Naive thymus-derived CD4-positive, alpha-beta T cell (primary cell): ENCODE results near the gene TAOK1. TPM values are rescaled to one million over a fixed set of nuclear protein-coding genes. Genes with fewer than 3 reads are reported as not detected.

ENCODE experiments used
- ATAC-seq: fragments of 150-1000 bp; cut with Tn5 transposase; 2 replicates; pipeline ENCODE4 v1.10.0; 2021; ENCODE audit warnings: mild to moderate bottlenecking, moderate library complexity
- CTCF ChIA-PET: fragments of 350-600 bp; sonication (Branson Sonifier 250); formaldehyde crosslinking; loops from one replicate; lab custom pipeline; 2021; ENCODE audit warnings: antibody characterized with exemption; lab: Charles Lee
- POLR2A ChIA-PET: fragments of 350-600 bp; sonication (Branson Sonifier 250); formaldehyde crosslinking; loops from one replicate; lab custom pipeline; 2021; ENCODE audit warnings: antibody characterized with exemption, inconsistent platforms; lab: Charles Lee
- DNase-seq, 9 donors: peaks; one replicate each; pipeline versions ENCODE4 v3.0.0 to v3.0.0-alpha.2; 2020 to 2022; ENCODE audit warnings: mixed read lengths in 1 of 9
- H3K27ac ChIP-seq: one replicate; pipeline ENCODE4 v1.7.0; 2013; ENCODE audit warnings: mild to moderate bottlenecking, low read depth, low read length, moderate library complexity
- H3K27me3 ChIP-seq, 2 donors: one replicate each; pipeline ENCODE4 v1.7.0; 2013; ENCODE audit warnings: low read length in 2 of 2, mild to moderate bottlenecking in 2 of 2, moderate library complexity in 2 of 2; ENCODE audit not compliant: control insufficient read depth in 2 of 2, insufficient read depth in 2 of 2
- H3K36me3 ChIP-seq, 3 experiments: 1 replicate in 2 of 3; 2 replicates in 1 of 3; pipeline ENCODE4 v1.7.0; 2013; ENCODE audit warnings: low read length in 3 of 3, mild to moderate bottlenecking in 3 of 3, moderate library complexity in 1 of 3; ENCODE audit not compliant: insufficient read depth in 3 of 3, control insufficient read depth in 2 of 3
- H3K4me1 ChIP-seq, 2 donors: one replicate each; pipeline ENCODE4 v1.7.0; 2013; ENCODE audit warnings: low read length in 2 of 2, mild to moderate bottlenecking in 2 of 2, moderate library complexity in 1 of 2; ENCODE audit not compliant: control insufficient read depth in 2 of 2, insufficient read depth in 2 of 2
- H3K4me3 ChIP-seq: 2 replicates; pipeline ENCODE4 v1.7.0; 2013; ENCODE audit warnings: mild to moderate bottlenecking, low read length
- H3K9me3 ChIP-seq, 3 experiments: 1 replicate in 2 of 3; 2 replicates in 1 of 3; pipeline ENCODE4 v1.7.0; 2013; ENCODE audit warnings: low read length in 3 of 3; ENCODE audit not compliant: control insufficient read depth in 2 of 3
- H3K27ac Mint-ChIP-seq, 9 donors: one replicate each; pipeline ENCODE4 v1.8.0; 2020 to 2022; ENCODE audit warnings: mixed read lengths in 9 of 9, mild to moderate bottlenecking in 8 of 9, moderate library complexity in 5 of 9, inconsistent platforms in 2 of 9
- H3K27me3 Mint-ChIP-seq, 5 donors: one replicate each; pipeline ENCODE4 v1.8.0; 2021 to 2022; ENCODE audit warnings: mixed read lengths in 5 of 5, mild to moderate bottlenecking in 1 of 5
- H3K36me3 Mint-ChIP-seq, 5 donors: one replicate each; pipeline ENCODE4 v1.8.0; 2020 to 2022; ENCODE audit warnings: mixed read lengths in 5 of 5, mild to moderate bottlenecking in 3 of 5, inconsistent platforms in 1 of 5
- H3K4me1 Mint-ChIP-seq, 7 donors: one replicate each; pipeline ENCODE4 v1.8.0; 2020 to 2022; ENCODE audit warnings: mixed read lengths in 7 of 7, mild to moderate bottlenecking in 3 of 7, inconsistent platforms in 1 of 7
- H3K4me3 Mint-ChIP-seq, 10 donors: one replicate each; pipeline ENCODE4 v1.8.0; 2020 to 2022; ENCODE audit warnings: mild to moderate bottlenecking in 10 of 10, mixed read lengths in 10 of 10, moderate library complexity in 6 of 10, inconsistent platforms in 2 of 10
- H3K9me3 Mint-ChIP-seq, 11 donors: one replicate each; pipeline ENCODE4 v1.8.0; 2020 to 2022; ENCODE audit warnings: mixed read lengths in 11 of 11, mild to moderate bottlenecking in 4 of 11, inconsistent platforms in 1 of 11, moderate library complexity in 1 of 11
- intact Hi-C, 2 donors: fragments of 100-400 bp; cut with micrococcal nuclease; formaldehyde crosslinking; loops; one replicate each; pipeline ENCODE4 v1.15.1; 2023
- polyA plus RNA-seq, 2 donors: library from polyadenylated mRNA; unstranded; fragments of 300-500 nt; fragmentation: Illumina TruSeq; gene quantifications; one replicate each; pipeline ENCODE4 v1.2.3, GENCODE V29; 2021
- total RNA-seq, 6 experiments: library from RNA in 5 of 6; stranded (reverse) in 5 of 6; gene quantifications; 1 replicate in 5 of 6; 2 replicates in 1 of 6; pipeline ENCODE4 v1.2.3 and lab custom pipeline; 2021 to 2026

TAOK1 gene
- total and polyA plus RNA-seq, 7 experiments from 2014 or later, result 2.2 to 70.1 (median 63.9) TPM

GRCh38 chr17:29591737-29592608, 201.8 kb downstream of the TAOK1 start:
- no peak overlapping the region for H3K27ac ChIP-seq
- Mint-ChIP-seq H3K27ac (peak overlapping the region in 6 of 9 donors; percentile 33 to 86 (median 60)), H3K36me3 (no peaks in the 10 kb centered on the region), H3K4me1 (peaks cover 24 to 51% (median 44%) of the 10 kb centered on the region in 7 donors), H3K27me3 (no peaks in the 10 kb centered on the region), H3K9me3 (no peaks in the 10 kb centered on the region), H3K4me3 (peak overlapping the region; percentile 70 to 95 (median 88))
- peaks cover 47 to 50% of the 10 kb centered on the region in 2 donors for H3K4me1 ChIP-seq
- no peaks in the 10 kb centered on the region for H3K36me3 ChIP-seq
- H3K4me3 ChIP-seq, result no peak overlapping the region
- ChIA-PET CTCF (interaction anchor here (0.7 to 4.5 kb wide), 11 partner anchors 9 to 338 kb away, joined by 3 to 56 read pairs (median 4); partner anchors contain the start of gene SSH2), POLR2A (interaction anchor here (0.5 to 5.0 kb wide), 6 partner anchors 11 to 315 kb away, joined by 4 to 59 read pairs (median 5); no protein-coding TSS in a partner anchor)
- intact Hi-C loops, result loop anchor here (1.0 to 5.0 kb wide), 3 partner anchors 12 to 299 kb away; no protein-coding TSS in a partner anchor
- no peaks in the 10 kb centered on the region for H3K9me3 ChIP-seq
- H3K27me3 ChIP-seq, result no peaks in the 10 kb centered on the region
- ATAC-seq (peak; percentile 45), DNase-seq (peak in 8 of 9 donors; percentile 58 to 88 (median 64))

GRCh38 chr17:29592850-29593551, 202.8 kb downstream of the TAOK1 start, which contains the start of gene ANKRD13B:
Gene ANKRD13B (plus strand): TSS chr17:29593132. CDS start chr17:29593622, 490 bp downstream.
- DNase-seq (peak in 2 of 9 donors; percentile 29 to 64), ATAC-seq (peak; percentile 6)
- Histone ChIP-seq H3K27ac (peak within 1 kb of the TSS; percentile 26), H3K9me3 (no peaks in the 10 kb centered on the region), H3K27me3 (no peaks in the 10 kb centered on the region), H3K4me1 (peaks cover 39% of the 10 kb centered on the region in 2 donors), H3K36me3 (no peaks in the 10 kb centered on the region), H3K4me3 (peak within 1 kb of the TSS; percentile 48)
- H3K27ac Mint-ChIP-seq, result peak within 1 kb of the TSS in 4 of 9 donors; percentile 33 to 62 (median 38)
- H3K27me3 Mint-ChIP-seq, result no peaks in the 10 kb centered on the region
- intact Hi-C loops, result loop anchor here (1.0 to 5.0 kb wide), 2 partner anchors 20 to 221 kb away; no protein-coding TSS in a partner anchor
- POLR2A ChIA-PET, result interaction anchor here (1.4 to 5.0 kb wide), 4 partner anchors 12 to 24 kb away, joined by 4 to 59 read pairs (median 10); no protein-coding TSS in a partner anchor
- peaks cover 16 to 41% (median 35%) of the 10 kb centered on the region in 7 donors for H3K4me1 Mint-ChIP-seq
- no peaks in the 10 kb centered on the region for H3K9me3 Mint-ChIP-seq
- peak within 1 kb of the TSS; percentile 70 to 95 (median 88) for H3K4me3 Mint-ChIP-seq
- CTCF ChIA-PET, result interaction anchor here (1.1 to 4.5 kb wide), 8 partner anchors 12 to 337 kb away, joined by 3 to 56 read pairs (median 7); partner anchors contain the start of gene SSH2
- H3K36me3 Mint-ChIP-seq, result no peaks in the 10 kb centered on the region

GRCh38 chr17:29593591-29594518, 203.7 kb downstream of the TAOK1 start:
- H3K27me3 Mint-ChIP-seq, result no peaks in the 10 kb centered on the region
- no peaks in the 10 kb centered on the region for H3K36me3 Mint-ChIP-seq
- no peak for ATAC-seq
- peaks cover 11 to 37% (median 31%) of the 10 kb centered on the region in 7 donors for H3K4me1 Mint-ChIP-seq
- DNase-seq, result no peak
- Histone ChIP-seq H3K27me3 (no peaks in the 10 kb centered on the region), H3K36me3 (no peaks in the 10 kb centered on the region), H3K4me3 (peak overlapping the region; percentile 38), H3K9me3 (no peaks in the 10 kb centered on the region), H3K4me1 (peaks cover 34% of the 10 kb centered on the region in 2 donors), H3K27ac (peak overlapping the region; percentile 26)
- ChIA-PET POLR2A (interaction anchor here (1.4 to 5.0 kb wide), 5 partner anchors 9 to 23 kb away, joined by 4 to 59 read pairs (median 5); no protein-coding TSS in a partner anchor), CTCF (interaction anchor here (1.2 to 4.5 kb wide), 4 partner anchors 13 to 224 kb away, joined by 6 to 56 read pairs (median 28); no protein-coding TSS in a partner anchor)
- H3K9me3 Mint-ChIP-seq, result no peaks in the 10 kb centered on the region
- peak overlapping the region; percentile 37 to 94 (median 68) for H3K4me3 Mint-ChIP-seq
- H3K27ac Mint-ChIP-seq, result no peak overlapping the region
- intact Hi-C loops, result loop anchor here (1.0 to 5.0 kb wide), 3 partner anchors 13 to 222 kb away; no protein-coding TSS in a partner anchor

- H3K4me3 ChIP-seq, result no peak overlapping the region
- CTCF ChIA-PET, result interaction anchor here (1.2 to 4.5 kb wide), 3 partner anchors 14 to 21 kb away, joined by 6 to 56 read pairs (median 49); no protein-coding TSS in a partner anchor
- Mint-ChIP-seq H3K4me3 (peak overlapping the region; percentile 37 to 94 (median 68)), H3K36me3 (no peaks in the 10 kb centered on the region), H3K27me3 (peaks cover 0 to 2% (median 0%) of the 10 kb centered on the region in 5 donors), H3K4me1 (peaks cover 11 to 37% (median 31%) of the 10 kb centered on the region in 7 donors), H3K27ac (no peak overlapping the region), H3K9me3 (no peaks in the 10 kb centered on the region)
- H3K4me1 ChIP-seq, result peaks cover 34% of the 10 kb centered on the region in 2 donors
- no peak for ATAC-seq
- H3K27me3 ChIP-seq, result no peaks in the 10 kb centered on the region
- no peak for DNase-seq
- no peaks in the 10 kb centered on the region for H3K9me3 ChIP-seq
- no peaks in the 10 kb centered on the region for H3K36me3 ChIP-seq
- intact Hi-C loops, result loop anchor here in 1 of 2 donors (2.0 to 5.0 kb wide), 2 partner anchors 14 to 222 kb away; no protein-coding TSS in a partner anchor
- POLR2A ChIA-PET, result interaction anchor here (1.5 to 5.0 kb wide), 3 partner anchors 9 to 22 kb away, joined by 4 to 59 read pairs (median 5); no protein-coding TSS in a partner anchor
- no peak overlapping the region for H3K27ac ChIP-seq
These were observed 204.4 kb downstream of the TAOK1 start for GRCh38 chr17:29594519-29595090.
